SU-DHL-6 (cell line): ENCODE measurements around the gene INO80D.

Experiments used
- EZH2phosphoT487 ChIP-seq: fragments of 200-600 bp; sonication (generic), shearing (Covaris generic); conservative IDR thresholded peaks from 2 replicates; pipeline ENCODE4 v1.6.1; 2018; ENCODE audit warnings: mild to moderate bottlenecking, antibody characterized with exemption, low read length, moderate library complexity, mixed read lengths
- TF ChIP-seq, protein P1 (sequence below): fragments of 200-600 bp; sonication (generic); IDR thresholded peaks from one replicate; pipeline ENCODE4 v1.5.1; 2017; ENCODE audit warnings: antibody characterized with exemption, mild to moderate bottlenecking, low read length, moderate library complexity; ENCODE audit not compliant: insufficient read depth, poor library complexity, severe bottlenecking

DNA sequence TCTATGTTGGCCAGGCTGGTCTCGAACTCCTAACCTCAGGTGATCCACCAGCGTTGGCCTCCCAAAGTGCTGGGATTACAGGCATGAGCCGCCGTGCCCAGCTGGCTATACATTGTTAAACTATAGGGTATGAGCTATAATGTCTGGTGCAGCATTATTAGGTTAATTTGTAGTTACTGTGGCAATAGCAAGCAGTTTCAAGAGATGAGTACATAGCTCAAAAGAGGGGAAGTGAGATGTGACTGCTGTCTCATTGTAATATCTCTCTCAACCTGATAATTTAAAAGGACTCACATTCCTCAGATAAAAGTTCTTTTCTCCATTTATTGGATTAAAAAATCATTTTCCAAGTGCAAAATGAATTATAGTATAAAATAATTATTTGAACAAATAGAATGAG is 116.4 kb downstream of the INO80D start:
- TF ChIP-seq, protein P1, sequence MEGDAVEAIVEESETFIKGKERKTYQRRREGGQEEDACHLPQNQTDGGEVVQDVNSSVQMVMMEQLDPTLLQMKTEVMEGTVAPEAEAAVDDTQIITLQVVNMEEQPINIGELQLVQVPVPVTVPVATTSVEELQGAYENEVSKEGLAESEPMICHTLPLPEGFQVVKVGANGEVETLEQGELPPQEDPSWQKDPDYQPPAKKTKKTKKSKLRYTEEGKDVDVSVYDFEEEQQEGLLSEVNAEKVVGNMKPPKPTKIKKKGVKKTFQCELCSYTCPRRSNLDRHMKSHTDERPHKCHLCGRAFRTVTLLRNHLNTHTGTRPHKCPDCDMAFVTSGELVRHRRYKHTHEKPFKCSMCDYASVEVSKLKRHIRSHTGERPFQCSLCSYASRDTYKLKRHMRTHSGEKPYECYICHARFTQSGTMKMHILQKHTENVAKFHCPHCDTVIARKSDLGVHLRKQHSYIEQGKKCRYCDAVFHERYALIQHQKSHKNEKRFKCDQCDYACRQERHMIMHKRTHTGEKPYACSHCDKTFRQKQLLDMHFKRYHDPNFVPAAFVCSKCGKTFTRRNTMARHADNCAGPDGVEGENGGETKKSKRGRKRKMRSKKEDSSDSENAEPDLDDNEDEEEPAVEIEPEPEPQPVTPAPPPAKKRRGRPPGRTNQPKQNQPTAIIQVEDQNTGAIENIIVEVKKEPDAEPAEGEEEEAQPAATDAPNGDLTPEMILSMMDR = no peak
- no peak for TF ChIP-seq EZH2phosphoT487
